ENCODE data around the gene SLC22A31.

The SLC22A31 gene

GRCh38 chr16:89216315-89217137, 16.2 kb upstream of the SLC22A31 start:
- DNase-seq (ENCODE audit: low read depth in 3 of 3): peak; percentile 65 to 70 (median 65)

- DNase-seq (ENCODE audit: low read depth in 3 of 3): no peak
Measured at GRCh38 chr16:89210904-89211515, 10.7 kb upstream of the SLC22A31 start.

- DNase-seq (ENCODE audit: low read depth in 3 of 3): no peak
Measured at GRCh38 chr16:89210165-89210903, 10.0 kb upstream of the SLC22A31 start.

- no peak for DNase-seq (ENCODE audit: low read depth in 3 of 3)
Measured at GRCh38 chr16:89209522-89210044, 9.2 kb upstream of the SLC22A31 start.

DNA sequence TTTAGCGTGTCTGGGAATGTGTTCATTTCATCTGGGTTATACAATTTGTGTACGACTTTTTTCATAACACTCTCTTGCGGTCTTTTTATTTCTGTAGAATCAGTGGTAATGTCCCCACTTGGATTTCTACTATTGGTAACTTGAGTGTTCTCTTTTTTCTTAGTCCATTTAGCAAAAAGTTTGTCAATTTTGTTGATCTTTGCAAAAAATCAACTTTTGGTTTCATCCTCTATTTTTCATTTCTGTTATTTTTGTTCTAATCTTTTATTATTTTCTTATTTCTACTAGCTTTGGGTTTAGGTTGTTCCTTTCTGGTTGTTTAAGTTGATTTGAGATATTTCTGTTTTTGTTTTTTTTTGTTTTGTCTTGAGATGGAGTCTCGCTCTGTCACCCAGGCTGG, 7.7 kb upstream of the SLC22A31 start:
- DNase-seq (ENCODE audit: low read depth in 3 of 3): no peak

- DNase-seq (ENCODE audit: low read depth in 3 of 3): no peak
Measured at GRCh38 chr16:89202422-89203215, 2.3 kb upstream of the SLC22A31 start.

DNA sequence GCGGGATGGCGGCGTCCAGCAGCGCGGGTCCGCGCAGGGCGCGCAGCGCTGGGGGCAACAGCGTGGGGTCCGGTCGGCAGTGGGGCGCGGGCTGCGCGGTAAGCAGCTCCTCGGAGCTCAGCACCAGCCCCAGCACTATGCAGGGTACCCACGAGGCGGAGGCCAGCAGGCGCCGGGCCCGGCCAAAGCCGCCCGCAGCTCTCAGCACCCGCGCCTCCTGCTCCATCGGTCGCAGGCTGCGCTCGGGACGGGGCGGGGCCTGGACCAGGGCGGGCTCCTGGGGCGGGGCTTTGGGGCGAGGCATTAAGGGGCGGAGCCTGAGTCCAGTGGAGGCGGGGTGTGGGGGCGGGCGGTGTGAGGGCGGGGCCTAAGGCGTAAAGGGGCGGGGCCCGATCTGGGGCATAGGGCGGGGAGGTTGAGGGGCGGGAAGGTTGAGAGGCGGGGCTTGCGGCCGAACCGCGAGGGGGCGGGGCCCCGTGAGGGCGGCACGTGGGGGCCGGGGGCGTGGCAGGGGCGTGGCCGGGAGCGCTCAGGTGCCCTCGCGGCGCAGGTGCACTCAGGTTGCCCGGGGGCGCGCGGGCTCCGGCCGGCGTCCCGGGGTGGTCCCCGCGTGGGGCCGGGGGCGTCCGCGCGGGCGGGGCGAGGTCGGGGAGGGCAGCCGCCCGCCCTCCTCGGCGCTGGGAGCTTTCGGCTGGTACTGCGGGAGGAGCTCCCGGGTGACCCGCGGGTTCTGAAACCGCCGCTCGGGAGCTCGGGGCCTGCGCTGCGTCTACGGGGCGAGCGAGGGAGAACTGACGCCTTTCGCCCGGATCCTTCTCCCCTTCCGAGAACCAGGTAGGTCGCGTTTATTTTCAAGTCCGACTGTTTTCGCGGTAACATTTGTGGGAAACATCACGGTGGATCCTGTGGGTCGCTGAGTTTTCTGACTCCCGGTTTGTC, 1.4 kb upstream of the SLC22A31 start:
- peak; percentile 62 to 82 (median 64) for DNase-seq (ENCODE audit: low read depth in 3 of 3)

DNA sequence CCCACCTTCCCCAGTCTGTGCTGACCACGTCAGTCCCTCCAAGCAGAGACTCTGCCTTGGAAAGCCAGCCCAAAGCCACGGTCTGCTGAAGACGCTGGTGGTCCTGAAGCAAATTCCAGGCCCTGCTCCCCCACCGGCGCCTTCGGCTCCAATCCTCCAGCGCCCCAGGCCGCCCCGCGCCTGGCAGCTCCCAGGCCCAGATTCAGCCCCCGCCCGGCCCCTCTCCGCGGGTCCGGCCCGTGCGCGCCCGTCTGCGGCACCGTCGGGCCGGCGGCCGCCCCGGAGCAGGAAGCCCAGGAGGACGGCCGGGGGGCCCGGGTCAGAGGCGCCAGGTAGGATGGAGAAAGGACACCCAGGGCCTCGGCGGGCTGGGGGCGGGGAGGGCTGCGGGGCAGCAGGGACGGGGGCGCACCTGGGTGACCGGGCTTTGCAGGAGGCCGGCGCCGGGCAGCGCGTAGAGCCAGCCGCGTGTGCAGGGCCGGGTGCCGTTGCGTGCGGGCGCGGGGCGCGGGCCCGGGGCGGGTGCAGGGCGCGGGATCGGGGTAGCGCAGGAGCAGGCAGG, 594 bp upstream of the SLC22A31 start:
- DNase-seq (ENCODE audit: low read depth in 3 of 3): no peak

DNA sequence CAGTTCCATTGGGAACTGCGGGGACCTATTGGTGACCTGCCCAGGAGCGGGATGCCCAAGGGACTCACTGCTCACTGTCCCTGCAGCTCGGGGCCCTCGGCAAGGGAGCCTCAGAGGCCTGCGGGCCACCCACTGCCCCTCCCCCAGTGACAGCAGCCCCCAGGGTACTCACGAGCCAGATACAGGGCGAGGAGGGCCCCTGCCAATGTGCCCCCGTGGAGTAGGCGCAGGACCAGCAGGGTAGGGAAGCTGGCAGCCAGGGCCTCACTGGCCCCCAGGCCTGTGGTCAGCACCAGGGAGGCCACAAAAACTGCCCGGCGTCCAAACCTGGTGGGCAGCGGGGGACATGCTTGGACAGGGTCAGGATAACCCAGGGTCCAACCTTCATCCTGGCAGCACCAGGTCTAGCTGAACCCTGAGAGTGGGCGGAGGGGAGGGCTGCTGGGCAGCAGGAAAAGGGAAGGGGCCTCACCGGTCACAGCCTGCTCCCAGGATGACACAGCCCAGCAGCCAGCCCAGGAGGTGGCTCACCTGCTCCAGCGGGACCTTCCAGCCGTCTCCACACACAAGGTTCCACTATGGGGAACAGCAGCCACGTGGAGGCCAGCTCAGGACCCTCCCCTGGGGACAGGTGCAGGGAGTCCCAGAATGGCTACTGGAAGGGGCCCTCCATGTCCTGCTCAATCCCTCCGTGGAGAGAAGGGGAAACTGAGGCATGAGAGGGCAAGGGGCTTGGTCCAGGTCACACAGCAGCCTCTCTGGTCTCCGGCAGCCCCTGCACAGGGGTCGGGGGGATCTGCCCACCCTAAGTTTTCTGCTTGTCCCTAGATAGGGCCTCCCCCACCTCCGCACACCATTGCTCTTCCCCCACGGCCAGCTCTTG, 855 bp downstream of the SLC22A31 start:
- DNase-seq (ENCODE audit: low read depth in 3 of 3): no peak

GRCh38 chr16:89198417-89199240, 1.7 kb downstream of the SLC22A31 start:
- DNase-seq (ENCODE audit: low read depth in 3 of 3): no peak

DNA sequence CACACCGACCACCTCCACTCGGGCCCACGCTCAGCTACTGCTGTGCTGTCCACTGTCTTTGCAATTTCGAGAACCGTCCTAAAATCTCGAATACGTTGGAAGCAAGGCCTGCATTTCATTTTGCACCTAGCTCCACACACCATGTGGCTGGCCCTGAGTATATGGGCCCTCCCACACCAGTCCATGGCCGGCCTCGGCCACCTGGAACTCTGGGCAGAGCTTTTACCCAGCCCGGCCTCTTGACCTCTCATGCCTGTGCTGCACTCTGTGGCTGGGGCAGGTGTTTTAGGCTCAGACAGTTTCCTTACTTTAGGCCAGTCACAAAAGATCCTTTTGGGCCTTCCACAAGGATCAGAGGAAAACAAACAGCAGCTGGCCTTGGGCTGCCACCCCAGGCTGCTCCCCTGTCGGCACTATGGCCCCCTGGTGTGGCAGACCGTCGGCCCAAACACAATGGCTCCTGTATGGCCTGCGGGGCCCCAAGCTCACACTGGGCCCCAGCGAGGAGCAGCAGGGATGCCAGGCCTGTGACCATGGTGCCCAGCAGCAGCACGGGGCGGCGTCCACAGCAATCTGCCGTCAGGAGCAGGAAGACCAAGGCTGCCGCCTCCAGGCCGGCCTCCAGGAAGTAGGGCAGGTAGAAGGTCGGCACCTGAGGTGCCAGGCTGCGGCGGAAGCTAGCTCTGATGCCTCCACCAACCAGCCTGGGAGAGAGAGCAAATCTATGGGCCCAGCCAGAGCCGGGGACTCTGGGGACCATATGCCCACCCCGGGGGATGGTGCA, 2.5 kb downstream of the SLC22A31 start:
- DNase-seq (ENCODE audit: low read depth in 3 of 3): no peak

DNA sequence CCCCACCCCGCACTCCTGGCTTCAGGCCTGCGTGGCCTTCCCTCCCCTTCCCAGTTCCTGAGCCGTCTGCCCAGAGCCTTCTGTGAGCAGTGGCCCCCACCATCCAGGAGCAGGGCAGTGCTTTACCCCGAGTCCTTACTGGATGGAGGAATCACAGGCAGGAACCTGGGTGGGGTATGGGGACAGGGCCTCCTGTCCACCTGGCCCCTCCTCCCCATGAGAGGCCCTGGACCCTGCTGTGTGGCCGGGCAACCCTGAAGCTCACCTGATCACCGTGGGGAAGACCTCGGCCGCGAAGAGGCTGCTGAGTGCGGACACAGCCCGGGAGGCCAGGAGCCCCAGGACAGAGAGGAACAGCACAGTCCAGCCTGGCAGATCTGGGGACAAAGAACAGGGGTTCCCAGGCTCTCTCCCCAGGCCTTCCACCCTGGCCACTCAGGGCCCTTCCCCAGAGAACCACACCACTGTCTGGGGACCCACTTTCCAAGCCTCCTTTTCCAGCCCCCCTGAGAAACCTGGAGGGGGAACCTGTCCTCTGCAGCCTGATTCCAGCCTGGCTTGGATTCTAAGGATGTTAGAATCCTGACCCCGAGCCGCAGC, 3.2 kb downstream of the SLC22A31 start:
- DNase-seq (ENCODE audit: low read depth in 3 of 3): no peak

DNA sequence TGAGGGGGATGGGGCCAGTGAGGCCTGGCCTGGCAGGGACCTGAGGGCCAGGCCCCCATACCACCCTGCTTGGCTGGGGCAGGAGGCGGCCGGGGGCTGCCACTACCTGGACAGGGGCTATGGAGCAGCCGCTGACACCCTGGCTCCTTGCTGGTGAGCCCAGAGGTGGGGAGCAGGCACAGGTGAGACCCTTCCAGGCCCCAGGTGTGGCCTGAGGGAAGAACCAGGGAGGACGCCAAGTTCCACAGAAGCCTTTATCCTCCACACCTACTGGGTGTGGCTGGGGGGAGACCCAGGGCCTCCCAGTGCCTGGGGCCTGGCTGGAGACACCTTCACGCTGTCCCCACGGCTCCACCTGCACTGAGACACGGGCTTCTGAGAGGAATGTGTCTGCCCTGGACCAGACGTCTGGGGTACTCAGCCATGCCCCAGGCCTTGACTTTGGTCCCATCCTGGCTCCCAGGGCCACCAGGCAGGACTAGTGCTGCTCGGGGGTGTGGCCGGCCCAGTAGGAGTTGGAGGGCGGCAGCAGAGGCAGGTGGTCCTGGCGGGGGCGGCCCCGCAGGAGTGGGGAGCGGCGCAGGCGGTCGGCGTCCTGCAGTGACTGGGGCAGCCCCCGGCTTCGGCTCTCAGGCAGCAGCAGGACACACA, 4.7 kb downstream of the SLC22A31 start:
- DNase-seq (ENCODE audit: low read depth in 3 of 3): no peak

- DNase-seq (ENCODE audit: low read depth in 3 of 3): no peak
Measured at GRCh38 chr16:89194340-89195311, 5.7 kb downstream of the SLC22A31 start.

DNA sequence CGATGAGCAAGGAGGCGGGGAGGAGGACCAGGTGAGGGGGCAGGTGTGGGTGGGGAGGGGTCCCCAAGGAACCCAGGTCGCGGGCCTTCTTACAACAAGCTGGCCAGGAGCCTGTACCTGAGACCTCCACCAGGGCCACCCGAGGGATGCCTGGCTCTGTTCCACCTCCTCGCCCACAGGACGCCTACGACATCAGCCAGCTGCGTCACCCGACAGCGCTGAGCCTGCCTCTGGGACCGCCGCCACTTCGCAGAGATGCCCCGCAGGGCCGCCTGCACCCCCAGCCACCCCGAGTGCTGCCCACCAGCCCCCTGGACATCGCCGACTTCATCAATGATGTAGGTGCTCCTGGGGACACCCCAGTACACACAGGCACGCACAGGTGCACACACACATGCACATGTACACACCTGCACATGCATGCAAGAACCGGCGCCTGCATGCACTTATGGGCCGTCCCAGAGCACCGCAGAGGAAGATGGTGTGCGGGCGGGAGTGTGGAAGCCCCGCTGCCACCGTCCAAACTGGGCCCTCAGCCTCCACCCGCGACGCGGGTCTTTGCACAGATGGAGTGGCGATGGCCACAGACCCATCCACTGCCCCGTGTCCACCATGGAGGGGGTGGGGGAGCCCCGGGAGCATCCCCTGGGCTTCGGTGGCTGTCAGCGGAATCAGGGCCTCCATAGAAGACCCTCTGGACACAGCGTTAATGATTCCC, 6.6 kb downstream of the SLC22A31 start:
- DNase-seq (ENCODE audit: low read depth in 3 of 3): no peak
